ENCODE results near the gene ADCY7.
A peak's percentile ranks its signal among the peaks of the same experiment; 100 is the strongest.

Gene ADCY7

DNA sequence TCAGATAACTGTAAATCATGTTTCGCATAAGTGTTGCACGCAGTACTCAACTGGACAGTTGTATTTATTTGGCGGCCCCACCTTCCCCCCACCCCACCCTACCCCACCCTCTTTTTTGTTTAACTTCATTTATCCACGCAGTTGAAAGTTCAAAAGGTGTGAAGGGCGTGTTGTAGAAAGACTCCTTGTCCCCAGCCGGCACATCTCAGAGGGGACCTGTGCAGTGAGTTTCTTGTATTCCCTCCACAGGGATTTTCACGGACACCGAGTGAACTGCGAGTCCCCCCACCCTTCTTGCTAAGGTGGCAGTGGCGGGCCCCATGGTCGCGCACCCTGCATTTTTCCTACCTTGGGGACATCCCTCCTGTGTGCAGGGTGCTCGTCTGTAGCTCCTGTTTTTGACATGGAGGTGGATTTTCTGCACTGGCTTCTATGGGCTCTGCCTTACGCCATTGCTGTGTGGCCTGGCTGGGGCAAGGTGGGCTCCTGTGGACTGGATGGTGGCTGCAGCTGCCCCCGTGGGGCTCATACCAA, 36.2 kb downstream of the ADCY7 start:
- H3K27me3 ChIP-seq, result no peaks in the 10 kb centered on the region
- no peak overlapping the region for H3K4me3 ChIP-seq
- H3K9me3 ChIP-seq, result no peaks in the 10 kb centered on the region
- TF ChIP-seq Cebpa-rat (IDR thresholded peaks at IDR 0.05), result no peak
- H3K36me3 ChIP-seq, result peaks cover 32% of the 10 kb centered on the region; the same call in 1 of the 2 replicates
- H3K4me1 ChIP-seq, result peaks cover 63% of the 10 kb centered on the region
- H4K20me1 ChIP-seq, result peaks cover 6% of the 10 kb centered on the region
- no peak overlapping the region for H3K9ac ChIP-seq
- peak overlapping the region; percentile 65; the same call in 1 of the 2 replicates for H3K27ac ChIP-seq
- peak overlapping the region; percentile 82 for H3K4me2 ChIP-seq

- H3K4me1 ChIP-seq, result peaks cover 63% of the 10 kb centered on the region
- peak overlapping the region; percentile 82 for H3K4me2 ChIP-seq
- H3K4me3 ChIP-seq, result no peak overlapping the region
- H3K9me3 ChIP-seq, result no peaks in the 10 kb centered on the region
- no peak overlapping the region for H3K9ac ChIP-seq
- no peaks in the 10 kb centered on the region for H3K27me3 ChIP-seq
- no peak for TF ChIP-seq Cebpa-rat (IDR thresholded peaks at IDR 0.05)
- H3K27ac ChIP-seq, result peak overlapping the region; percentile 65
- peaks cover under 1% of the 10 kb centered on the region; the same call in 1 of the 2 replicates for H4K20me1 ChIP-seq
- peaks cover 32% of the 10 kb centered on the region; the same call in 1 of the 2 replicates for H3K36me3 ChIP-seq
Measured at GRCh38 chr16:50303041-50303604, 36.8 kb downstream of the ADCY7 start.

DNA sequence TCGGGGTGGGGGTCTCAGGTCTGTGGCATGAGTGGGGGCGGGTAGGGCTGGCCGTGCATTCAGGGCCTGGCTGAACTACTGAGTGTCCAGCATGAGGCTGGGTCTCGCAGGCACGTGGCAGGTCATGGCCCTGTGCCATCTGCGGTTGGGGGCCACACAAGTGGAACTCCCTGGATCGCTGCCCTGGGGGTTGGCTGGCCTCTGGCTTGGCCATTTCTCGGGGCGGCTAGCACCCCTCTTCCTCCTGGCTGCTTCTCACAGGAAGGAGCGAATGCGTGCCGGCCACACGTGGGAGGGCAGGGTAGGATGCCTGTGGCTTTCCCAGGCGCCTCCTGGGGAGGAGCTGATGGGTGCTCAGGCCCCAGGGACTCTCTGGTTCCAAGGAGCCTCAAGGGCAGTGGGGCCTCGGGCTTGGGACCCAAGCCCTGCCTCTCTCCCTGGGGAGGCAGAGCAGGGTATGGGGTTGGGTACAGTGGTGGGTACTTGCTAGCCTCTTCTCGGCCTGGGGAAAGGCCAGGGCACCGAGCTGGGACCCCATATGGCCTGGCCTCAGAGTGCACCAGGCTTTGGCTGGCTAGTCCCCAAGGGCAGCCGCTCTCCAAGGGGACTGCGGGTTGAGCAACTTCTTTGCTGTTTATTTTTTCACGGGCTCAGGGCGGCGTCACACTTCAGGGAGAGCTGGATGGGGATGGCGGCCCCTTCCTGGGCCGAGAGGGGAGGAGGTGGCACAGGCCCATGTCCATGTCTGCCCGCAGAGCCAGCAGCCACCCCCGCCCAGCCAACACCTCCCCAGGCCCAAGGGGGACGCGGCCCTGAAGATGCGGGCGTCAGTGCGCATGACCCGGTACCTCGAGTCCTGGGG, 37.5 kb downstream of the ADCY7 start:
- H3K9me3 ChIP-seq, result no peaks in the 10 kb centered on the region
- H3K36me3 ChIP-seq, result peaks cover 31% of the 10 kb centered on the region; the same call in 1 of the 2 replicates
- no peaks in the 10 kb centered on the region for H4K20me1 ChIP-seq
- H3K4me1 ChIP-seq, result peaks cover 63% of the 10 kb centered on the region
- peak overlapping the region; percentile 29; the same call in 1 of the 2 replicates for H3K9ac ChIP-seq
- no peaks in the 10 kb centered on the region for H3K27me3 ChIP-seq
- peak overlapping the region; percentile 65 for H3K27ac ChIP-seq
- peak overlapping the region; percentile 82 for H3K4me2 ChIP-seq
- no peak overlapping the region for H3K4me3 ChIP-seq
- TF ChIP-seq Cebpa-rat (IDR thresholded peaks at IDR 0.05), result peak; percentile 68; the same call in 1 of the 2 replicates

DNA sequence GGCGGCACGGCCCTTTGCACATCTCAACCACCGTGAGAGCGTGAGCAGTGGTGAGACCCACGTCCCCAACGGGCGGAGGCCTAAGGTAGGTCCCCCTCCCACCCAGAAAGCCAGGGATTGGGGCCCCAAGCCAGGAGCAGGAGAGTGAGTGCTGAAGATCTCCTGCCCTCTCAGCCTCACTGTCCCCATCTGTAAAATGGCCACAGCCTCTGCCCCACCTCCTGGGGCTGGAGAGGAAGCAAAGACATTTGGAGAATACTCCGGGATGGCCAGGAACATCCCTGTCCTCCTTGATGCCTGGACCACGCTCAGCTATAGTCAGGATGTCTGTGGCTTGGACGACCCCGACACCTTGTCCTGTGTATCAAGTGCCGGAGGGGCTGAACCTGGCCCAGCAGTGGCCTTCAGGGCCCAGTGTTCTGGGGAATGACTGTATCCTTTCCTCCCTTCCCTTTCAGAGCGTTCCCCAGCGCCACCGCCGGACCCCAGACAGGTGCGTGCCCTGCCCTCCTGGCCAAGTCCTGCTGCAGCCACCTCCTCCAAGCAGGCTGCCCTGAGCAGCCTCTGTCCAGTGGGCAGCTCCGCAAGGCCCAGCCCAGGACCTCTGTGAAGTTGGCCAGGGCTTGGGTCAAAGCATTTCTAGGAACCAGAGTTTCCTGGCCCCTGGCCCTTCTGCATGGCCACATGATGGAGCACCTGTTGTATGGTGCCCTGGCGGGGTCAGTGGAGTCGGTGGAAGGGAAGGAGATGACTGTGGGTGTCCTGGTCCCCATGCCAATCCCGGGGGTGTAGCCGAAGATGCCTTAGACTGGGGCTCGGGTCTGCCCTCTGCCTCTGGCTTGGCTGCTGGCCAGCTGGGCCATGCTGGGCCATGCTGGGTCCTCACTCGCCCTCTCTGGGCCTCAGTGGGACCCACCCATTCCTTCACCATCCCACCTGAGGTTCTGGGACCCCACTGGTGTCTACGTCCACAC, 38.4 kb downstream of the ADCY7 start:
- Histone ChIP-seq H3K4me2 (peak overlapping the region; percentile 82), H3K27me3 (no peaks in the 10 kb centered on the region), H4K20me1 (no peaks in the 10 kb centered on the region), H3K9ac (peak overlapping the region; percentile 29; the same call in 1 of the 2 replicates), H3K27ac (peak overlapping the region; percentile 65; the same call in 1 of the 2 replicates), H3K36me3 (peaks cover 21% of the 10 kb centered on the region; the same call in 1 of the 2 replicates), H3K4me3 (no peak overlapping the region), H3K4me1 (peaks cover 63% of the 10 kb centered on the region), H3K9me3 (no peaks in the 10 kb centered on the region)
- no peak for TF ChIP-seq Cebpa-rat (IDR thresholded peaks at IDR 0.05)

DNA sequence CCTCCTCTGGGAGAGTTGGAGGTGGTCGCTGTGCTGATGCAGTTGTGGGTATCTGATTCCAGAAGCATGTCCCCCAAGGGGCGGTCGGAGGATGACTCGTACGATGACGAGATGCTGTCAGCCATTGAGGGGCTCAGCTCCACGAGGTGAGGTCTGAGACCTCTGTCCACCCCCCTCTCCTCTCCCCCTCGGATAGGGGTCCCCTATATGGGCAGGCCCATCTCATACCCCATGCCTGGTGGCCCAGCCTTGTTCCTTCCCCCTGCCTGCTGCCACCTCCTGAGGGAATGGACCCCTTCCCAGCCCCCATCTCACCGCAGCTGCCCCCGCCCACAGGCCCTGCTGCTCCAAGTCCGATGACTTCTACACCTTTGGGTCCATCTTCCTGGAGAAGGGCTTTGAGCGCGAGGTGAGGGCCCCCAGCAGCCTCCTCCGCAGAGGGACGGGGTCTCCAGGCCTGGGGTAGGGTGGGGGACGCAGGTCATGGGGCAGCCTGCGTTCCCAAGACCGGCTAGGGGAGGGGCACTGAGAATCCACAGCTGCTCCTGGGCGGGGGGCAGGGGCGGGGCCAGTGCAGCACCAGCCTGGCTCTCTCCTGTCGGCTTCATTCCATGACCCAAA, 39.2 kb downstream of the ADCY7 start:
- no peaks in the 10 kb centered on the region for H4K20me1 ChIP-seq
- no peak overlapping the region for H3K9ac ChIP-seq
- no peaks in the 10 kb centered on the region for H3K27me3 ChIP-seq
- H3K4me1 ChIP-seq, result peaks cover 70% of the 10 kb centered on the region
- H3K4me3 ChIP-seq, result no peak overlapping the region
- no peaks in the 10 kb centered on the region for H3K9me3 ChIP-seq
- no peak overlapping the region for H3K27ac ChIP-seq
- H3K36me3 ChIP-seq, result peaks cover 19% of the 10 kb centered on the region; the same call in 1 of the 2 replicates
- TF ChIP-seq Cebpa-rat (IDR thresholded peaks at IDR 0.05), result no peak
- H3K4me2 ChIP-seq, result no peak overlapping the region

- H3K9me3 ChIP-seq, result no peaks in the 10 kb centered on the region
- no peak for TF ChIP-seq Cebpa-rat (IDR thresholded peaks at IDR 0.05)
- H3K4me3 ChIP-seq, result no peak overlapping the region
- no peak overlapping the region for H3K9ac ChIP-seq
- no peak overlapping the region for H3K27ac ChIP-seq
- peaks cover 12% of the 10 kb centered on the region; the same call in 1 of the 2 replicates for H3K36me3 ChIP-seq
- no peaks in the 10 kb centered on the region for H4K20me1 ChIP-seq
- no peaks in the 10 kb centered on the region for H3K27me3 ChIP-seq
- H3K4me2 ChIP-seq, result peak overlapping the region; percentile 42
- peaks cover 73% of the 10 kb centered on the region for H3K4me1 ChIP-seq
Measured at GRCh38 chr16:50306287-50306686, 39.9 kb downstream of the ADCY7 start.

DNA sequence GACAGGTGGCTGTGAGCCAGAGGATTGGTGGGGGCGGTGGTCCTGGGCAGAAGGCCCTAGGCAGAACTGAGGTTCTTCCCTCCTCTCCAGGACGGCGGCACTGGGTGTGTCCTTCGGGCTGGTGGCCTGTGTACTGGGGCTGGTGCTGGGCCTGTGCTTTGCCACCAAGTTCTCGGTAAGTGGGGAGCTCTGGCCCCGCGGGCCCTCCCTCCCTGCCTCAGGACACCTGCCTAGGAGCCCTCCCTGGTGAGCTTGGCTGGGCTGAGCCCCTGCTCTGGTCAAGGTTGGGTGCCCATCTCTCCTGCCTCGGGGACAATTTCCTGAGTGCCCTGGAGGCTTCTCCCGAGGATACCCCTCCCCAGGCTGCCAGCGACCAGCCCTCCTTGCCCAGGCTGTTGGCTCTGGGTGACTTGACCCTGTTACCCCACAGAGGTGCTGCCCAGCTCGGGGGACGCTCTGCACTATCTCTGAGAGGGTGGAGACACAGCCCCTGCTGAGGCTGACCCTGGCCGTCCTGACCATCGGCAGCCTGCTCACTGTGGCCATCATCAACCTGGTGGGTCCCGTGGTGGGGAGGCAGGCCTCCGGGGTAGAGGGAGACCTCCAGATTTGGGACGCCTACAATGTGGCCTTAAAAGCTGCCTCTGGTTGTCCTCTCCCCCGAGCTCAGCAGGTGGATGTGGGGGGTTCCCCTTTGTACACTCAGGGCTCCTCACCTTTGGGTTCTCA, 42.0 kb downstream of the ADCY7 start:
- no peaks in the 10 kb centered on the region for H3K9me3 ChIP-seq
- H3K4me3 ChIP-seq, result no peak overlapping the region
- peaks cover 21% of the 10 kb centered on the region for H3K36me3 ChIP-seq
- H4K20me1 ChIP-seq, result 0 out of 2 replicates have a peak, but pooled peaks cover 9% of the 10 kb centered on the region
- no peak overlapping the region for H3K9ac ChIP-seq
- peaks cover 70% of the 10 kb centered on the region for H3K4me1 ChIP-seq
- TF ChIP-seq Cebpa-rat (IDR thresholded peaks at IDR 0.05), result no peak
- H3K27ac ChIP-seq, result peak overlapping the region; percentile 51; the same call in 1 of the 2 replicates
- peak overlapping the region; percentile 58 for H3K4me2 ChIP-seq
- no peaks in the 10 kb centered on the region for H3K27me3 ChIP-seq

DNA sequence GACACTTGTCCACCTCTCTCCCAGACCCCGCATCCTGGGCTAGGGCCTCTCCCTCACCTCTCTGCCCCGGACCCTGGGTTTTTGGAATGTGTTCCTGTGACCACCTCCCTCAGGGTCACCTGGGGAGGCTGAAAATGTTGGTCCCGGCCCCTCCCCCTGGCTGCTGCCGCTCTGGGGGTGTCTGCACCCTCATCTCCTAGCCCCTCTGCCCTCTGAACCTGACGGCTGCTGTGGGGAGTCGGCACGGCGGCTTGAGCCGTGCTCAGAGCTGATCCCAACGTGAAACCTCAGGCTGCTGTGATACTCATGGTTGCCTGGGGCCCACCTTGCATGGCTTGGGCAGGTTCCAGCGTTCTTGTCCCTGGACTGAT, 42.8 kb downstream of the ADCY7 start:
- H3K4me2 ChIP-seq, result peak overlapping the region; percentile 39; the same call in 1 of the 2 replicates
- no peaks in the 10 kb centered on the region for H3K9me3 ChIP-seq
- H3K36me3 ChIP-seq, result peaks cover 25% of the 10 kb centered on the region
- H3K9ac ChIP-seq, result no peak overlapping the region
- no peak overlapping the region for H3K4me3 ChIP-seq
- H4K20me1 ChIP-seq, result peaks cover 15% of the 10 kb centered on the region
- H3K27ac ChIP-seq, result peak overlapping the region; percentile 56
- TF ChIP-seq Cebpa-rat (IDR thresholded peaks at IDR 0.05), result no peak
- H3K27me3 ChIP-seq, result no peaks in the 10 kb centered on the region
- peaks cover 70% of the 10 kb centered on the region for H3K4me1 ChIP-seq

Measured in BLaER1 (cell line).